ENCODE measurements around the gene SYT8.

- TF ChIP-seq POLR2A (IDR thresholded peaks at IDR 0.05) = no peak
- TF ChIP-seq CTCF (IDR thresholded peaks at IDR 0.05 in 8 of 11, conservative IDR thresholded peaks at IDR 0.05 in 3 of 11) = no peak
- TF ChIP-seq POLR2AphosphoS5 (IDR thresholded peaks at IDR 0.05) = no peak
Observed at GRCh38 chr11:1814691-1815090, 20.1 kb upstream of the SYT8 start.
